GM19328 (cell line): ENCODE results near the gene PEPD.
"Not testable (repeated sequence)": the region's sequence is repeated elsewhere in the genome, so short reads cannot be mapped to it uniquely, and the experiment has no call there.

Experiments used
- ATAC-seq: cut with Tn5 transposase; IDR thresholded peaks from one replicate; pipeline ENCODE4 v1.9.1; 2021; ENCODE audit warnings: mild to moderate bottlenecking, moderate library complexity; ENCODE audit not compliant: unreplicated experiment

PEPD gene

DNA sequence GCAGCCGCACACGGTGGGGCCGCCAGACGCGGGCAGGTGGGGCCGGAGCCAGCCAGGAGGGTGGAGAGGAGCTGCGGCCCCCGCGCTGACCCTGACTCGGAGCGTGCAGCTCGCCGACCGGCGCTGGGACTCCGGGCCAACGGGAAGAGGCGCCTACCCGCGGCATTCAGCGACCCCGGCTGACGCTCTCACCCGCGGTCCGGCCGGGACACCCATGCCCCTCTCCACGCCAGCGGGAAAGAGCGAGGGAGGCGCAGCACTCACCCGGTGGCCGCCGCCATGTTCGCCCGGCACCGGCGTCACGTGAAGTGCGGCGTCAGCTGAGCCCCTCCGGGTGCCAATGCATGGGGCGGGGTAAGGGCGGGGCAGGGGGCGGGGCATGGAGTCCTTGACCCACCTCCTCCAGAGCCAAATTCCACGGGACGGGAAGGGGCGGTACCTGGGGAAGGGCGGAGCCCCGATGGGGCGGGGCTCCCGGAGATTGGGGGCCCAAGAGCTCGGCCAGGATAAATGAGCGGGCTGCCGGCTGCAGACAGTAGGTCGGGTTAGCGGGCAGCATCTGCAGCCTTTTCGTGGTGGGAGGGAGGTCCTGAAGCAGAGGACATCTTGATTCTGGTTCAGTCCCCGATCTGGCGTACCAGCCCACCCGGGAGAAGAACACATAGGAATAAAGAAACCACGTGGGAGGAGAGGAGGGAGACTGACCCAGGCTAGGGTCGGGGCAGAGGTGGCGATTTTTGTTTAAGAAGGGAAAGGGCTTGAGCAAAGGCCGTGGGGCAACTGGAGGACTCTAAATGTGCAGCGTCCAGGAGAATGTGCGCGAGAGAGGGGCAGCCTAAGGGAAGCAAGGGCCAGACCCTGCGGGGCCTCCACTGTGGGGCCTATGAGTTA lies at the start of gene PEPD:
Gene PEPD, minus strand, starts transcription at position 312 of the 891 bp plus-strand sequence. Its CDS starts 31 bp downstream, at position 281.
- ATAC-seq: peak; percentile 95

DNA sequence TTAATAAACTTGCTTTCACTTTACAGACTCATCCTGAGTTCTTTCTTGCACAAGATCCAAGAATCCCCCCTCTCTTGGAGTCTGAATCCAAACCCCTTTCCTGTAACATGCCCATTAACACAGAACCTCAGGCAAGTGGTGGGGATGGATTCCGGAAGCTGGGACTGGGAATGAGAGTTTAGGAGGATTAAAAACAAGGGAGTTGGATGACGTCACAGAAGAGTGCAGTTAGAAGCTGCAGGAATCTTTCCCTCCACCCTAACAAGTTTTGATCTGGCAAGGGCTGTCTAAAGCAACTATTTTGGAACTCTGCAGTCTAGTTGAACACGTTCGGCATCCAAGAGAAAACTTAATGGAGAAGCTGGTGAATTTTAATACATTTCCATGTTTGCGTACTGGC lies 48.2 kb upstream of the PEPD start:
- ATAC-seq: no peak

DNA sequence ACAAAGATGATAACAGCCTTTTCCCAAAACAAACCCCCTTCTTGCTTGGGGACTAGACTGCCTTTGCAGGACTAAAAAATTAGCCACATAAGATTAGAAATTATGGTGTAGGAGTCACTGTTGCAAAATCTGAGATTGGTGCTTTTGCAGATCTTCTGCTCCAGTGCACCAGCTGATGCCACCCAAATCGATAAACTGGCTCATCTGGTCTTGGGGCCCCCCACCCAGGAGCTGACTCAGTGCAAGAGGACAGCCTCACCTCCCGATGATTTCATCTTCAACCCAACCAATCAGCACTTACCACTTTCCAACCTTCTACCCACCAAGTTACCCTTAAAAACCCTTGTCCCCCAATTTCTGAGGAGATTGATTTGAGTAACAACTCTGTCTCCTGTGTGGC lies 47.1 kb upstream of the PEPD start:
- ATAC-seq: no peak

DNA sequence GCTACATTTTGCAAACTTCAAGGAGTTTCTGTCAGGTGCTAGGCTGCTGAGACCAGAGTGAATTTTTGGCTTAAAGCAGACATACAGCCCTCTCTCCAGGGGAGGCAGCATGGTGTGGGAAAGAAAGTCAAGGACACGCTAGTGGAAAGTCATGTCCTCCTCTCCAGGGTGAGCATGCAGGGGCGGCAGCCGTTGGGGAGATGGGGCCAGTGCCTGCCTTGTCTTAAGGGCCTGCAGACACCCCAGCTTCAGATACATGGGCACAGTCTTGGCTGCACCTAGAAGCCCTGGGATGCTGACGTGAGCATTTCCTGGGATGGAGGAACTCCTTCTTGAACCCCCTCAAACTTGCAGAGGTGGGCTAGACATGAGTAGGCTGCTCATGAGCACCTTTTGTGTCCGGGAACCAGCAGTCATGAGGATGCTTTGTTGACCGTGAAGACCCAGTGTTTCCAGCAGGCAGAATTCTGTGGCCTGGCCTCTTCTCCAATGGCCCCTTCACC lies 43.3 kb upstream of the PEPD start:
- no peak for ATAC-seq

DNA sequence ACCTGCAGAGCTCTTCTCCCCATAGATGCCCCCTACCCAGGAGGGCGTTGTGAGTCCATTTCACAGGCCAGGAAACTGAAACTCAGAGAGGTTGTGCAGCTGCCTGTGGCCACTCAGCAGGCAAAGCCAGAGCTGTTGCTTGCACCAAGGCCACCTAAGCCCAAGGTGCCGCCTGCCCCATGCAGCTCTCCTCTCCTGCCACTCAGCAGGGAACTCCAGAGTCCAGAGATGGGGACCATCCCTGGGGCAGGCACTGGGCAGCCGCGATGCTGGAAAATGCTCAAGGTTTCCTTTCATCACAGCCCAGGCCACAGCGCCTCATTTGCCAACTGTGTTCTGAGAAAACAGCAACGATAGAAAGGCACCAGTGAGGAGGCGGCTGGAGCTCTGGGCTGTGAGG lies 41.0 kb upstream of the PEPD start:
- no peak for ATAC-seq

DNA sequence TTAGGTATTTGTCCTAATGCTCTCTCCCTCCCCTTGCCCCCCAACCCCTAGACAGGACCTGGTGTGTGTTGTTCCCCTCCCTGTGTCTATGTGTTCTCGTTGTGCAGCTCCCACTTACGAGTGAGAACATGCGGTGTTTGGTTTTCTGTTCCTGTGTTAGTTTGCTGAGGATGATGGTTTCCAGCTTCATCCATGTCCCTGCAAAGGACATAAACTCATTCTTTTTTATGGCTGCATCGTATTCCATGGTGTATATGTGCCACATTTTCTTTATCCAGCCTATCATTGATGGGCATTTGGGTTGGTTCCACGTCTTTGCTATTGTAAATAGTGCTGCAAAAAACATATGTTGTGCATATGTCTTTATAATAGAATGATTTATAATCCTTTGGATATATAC lies 40.1 kb upstream of the PEPD start:
- not testable (repeated sequence) for ATAC-seq

DNA sequence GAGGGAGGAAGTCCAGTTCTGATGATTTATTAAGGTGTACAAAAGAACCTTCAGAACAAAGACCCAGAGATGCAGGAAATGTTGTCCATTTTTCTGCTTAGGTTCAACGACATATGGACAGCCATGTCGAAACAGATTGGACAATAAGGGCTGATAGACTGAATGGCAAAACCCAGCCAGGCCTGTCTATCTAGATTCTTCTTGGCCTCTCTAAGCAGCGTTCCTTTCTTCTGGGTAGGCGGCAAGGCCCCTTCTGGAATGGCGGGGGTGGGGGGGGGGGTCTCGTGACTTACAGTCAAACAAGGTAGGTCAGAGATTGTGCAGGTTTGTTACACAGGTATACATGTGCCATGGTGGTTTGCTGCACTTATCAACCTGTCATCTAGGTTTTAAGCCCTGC lies 39.7 kb upstream of the PEPD start:
- ATAC-seq: no peak

DNA sequence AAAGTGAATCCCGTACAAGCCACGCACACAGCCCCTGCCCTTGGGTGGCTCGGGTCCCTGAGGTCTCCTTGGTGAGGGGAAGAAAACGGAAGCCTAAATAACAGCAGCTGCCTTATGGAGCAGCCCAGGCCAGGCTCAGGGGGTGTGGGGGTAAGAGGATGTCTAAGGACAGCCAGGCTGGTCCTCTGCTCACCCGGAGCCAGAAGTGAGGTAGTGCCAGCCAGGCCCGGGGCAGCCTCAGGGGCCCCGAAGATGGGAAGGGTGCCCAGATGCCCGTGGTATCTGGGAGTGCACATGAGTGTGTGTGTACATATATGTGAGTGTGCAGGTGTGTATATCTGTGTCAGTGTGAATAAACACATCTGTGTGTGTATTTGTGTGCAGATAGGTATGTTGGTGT lies 38.4 kb upstream of the PEPD start:
- no peak for ATAC-seq

DNA sequence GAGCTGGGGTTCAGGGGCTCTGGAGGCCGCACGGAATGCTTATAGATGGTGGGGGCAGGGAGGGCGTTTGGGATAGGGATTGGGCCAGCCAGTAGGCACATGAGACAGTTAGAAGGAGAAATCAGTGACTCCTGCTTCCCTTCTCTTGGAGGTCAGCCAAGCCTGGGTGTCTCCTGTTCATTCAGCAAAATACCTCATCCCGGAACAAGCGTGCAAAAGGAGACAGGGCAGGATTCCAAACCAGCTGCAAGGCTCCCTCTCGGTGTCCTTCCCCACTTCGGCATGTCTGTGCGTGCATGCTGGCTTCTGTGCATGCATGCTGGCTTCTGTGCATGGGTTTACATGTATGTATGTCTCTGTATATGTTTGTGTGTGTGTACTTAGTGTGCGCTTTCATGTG lies 37.3 kb upstream of the PEPD start:
- ATAC-seq: no peak

DNA sequence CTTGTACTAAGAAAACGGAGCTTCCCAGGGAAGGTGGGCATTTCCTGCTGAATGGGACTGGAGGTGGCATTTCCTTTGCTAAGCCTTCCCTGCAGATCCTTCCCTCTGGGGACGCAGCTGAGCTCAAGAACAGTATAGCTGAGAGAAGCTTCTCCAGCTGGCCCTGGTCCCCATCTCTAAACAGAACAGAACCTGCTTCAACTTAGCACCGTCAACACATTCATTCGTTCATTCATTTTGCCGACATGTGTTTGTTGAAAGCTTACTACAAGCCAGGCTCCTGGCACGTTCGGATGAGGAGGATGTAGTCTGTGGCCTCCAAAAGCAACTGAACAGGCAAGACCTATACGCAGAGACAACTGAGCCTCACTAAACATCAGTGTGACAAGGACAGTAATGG lies 36.6 kb upstream of the PEPD start:
- ATAC-seq: no peak

DNA sequence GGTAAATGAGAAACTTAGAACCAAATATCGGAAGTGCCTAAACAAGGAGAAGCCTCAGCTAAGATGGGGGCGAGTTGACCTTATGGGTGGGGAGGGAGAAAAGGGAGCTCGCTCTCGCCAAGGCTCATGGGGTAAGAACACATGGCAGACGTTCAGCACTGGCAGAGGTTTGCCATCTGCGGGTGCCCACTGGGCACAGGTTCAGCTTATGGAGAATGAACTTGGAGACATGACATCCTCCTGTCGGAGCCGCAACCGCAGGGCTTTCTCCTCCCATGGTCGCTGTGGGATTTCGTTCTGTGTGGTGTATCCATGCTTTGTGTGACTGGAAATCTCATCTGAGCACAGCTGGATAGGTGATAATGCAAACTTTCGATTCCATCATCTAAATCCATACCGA lies 36.1 kb upstream of the PEPD start:
- ATAC-seq: no peak

DNA sequence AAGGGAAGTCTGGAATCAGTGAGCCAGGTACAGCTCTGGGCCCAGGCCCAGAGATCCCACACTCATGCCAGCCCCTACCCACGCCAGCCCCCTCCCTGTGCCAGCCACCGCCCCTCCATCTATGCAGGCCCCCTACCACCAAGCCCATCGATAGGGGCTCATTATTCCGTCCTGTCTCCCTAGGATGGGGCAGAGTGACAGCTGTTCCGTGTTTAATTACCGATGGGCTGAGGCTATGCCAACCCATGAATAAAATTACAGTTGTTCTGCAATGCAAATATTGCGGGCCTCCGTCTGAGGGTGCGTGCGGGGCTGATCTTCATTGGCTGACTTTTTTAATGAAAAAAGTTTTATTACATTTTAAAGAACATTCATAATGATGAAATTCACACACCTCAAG lies 35.6 kb upstream of the PEPD start:
- no peak for ATAC-seq

DNA sequence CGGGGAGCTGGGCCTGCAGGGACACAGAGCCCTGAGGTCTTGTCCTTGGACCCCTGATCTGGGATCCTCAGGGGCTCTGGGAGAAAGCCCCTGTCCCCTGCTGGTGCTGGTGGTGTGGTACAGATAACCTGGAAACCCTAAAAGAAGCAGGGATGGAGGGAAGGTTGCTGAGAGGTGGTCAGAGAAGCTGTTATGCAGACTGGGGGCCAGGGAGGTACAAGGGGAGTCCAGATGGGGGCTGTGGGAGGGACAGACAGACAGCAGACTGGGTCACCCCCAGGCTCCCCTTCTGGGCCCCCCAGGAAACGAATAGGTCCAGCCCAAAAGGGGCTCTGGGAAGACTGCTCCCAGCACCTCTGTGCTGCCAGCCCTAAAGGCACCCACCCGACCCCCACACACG lies 34.7 kb upstream of the PEPD start:
- ATAC-seq: no peak

DNA sequence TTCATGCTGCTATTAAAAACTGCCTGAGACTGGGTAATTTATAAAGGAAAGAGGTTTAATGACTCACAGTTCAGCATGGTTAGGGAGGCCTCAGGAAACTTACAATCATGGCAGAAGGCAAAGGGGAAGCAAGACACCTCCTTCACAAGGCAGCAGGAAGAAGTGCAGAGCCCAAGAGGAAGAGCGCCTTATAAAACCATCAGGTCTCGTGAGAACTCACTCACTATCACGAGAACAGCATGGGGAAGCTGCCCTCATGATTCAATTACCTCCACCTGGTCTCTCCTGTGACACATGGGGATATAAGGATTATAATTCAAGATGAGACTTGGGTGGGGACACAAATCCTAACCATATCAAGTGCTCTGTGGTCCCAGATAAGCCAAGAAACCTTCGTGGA lies 34.1 kb upstream of the PEPD start:
- not testable (repeated sequence) for ATAC-seq

DNA sequence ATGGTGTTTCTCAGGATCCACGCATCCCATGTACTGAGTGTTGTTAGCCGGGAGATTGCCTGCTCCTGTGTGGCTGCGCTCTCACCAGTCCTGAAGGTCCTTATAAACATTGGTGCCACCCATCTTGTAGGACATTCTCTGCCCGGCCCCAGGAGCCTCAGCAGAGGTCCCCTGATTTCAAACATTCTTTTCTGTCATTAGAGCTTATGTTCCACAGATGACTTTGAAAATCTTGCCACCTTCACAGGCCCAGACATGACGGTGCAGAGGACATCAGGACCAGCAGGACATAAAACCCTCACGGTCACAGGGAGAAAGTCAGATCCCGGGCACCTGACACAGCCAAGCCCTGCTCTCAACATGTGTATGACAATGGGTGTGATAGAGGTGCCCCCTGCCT lies 33.2 kb upstream of the PEPD start:
- ATAC-seq: no peak

DNA sequence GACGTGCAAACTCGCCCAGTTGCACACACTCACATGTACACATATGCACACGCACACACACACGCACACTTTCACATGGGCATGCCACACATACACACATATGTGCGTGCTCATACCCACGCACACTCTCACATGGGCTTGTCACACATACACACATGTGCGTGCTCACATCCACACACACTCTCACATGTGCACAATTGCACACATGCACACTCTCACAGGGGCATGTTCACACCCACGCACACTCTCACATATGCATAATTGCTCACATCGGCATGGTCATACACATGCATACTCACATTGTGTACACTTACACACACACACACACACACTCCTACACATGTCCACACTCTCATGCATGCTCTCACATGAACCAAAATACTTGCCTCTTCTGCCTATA lies 32.8 kb upstream of the PEPD start:
- ATAC-seq: no peak

DNA sequence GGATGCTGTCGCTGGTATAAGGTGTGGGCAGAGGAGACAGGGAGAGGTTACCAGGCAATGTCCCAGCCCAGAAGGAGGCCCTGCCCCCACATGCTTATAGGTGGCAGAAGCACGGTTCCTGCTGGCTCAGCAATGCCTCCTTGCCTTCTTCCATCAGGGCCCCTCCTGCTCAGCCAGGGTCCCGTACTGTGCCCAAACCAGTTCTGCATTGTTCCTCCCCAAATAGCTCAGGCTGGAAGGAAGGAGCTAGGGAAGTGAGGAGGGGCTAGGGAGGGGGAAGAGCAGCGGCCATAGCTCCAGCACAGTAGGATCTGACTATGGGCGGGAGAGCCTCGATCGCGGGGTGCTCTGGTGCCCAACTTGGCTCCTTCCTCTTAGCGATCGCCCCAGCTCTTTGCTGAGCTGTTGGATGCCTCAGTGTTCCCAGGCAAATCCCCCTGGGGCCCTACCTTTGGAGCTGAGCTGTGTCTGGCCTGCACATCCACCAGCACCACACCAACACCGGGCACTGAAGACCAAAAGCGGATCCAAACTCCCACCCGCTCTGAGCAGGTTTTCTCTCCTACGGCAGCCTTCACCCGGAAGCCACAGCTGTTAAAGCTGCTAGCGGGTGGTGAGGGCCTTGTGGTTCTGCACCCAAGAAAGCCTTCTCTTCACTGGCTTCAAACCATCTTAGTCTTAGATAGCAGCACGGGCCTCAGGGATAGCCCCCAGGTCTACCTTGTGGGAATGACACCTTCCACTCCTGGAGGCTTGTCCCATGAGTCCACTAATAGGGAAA lies 32.1 kb upstream of the PEPD start:
- ATAC-seq: no peak

DNA sequence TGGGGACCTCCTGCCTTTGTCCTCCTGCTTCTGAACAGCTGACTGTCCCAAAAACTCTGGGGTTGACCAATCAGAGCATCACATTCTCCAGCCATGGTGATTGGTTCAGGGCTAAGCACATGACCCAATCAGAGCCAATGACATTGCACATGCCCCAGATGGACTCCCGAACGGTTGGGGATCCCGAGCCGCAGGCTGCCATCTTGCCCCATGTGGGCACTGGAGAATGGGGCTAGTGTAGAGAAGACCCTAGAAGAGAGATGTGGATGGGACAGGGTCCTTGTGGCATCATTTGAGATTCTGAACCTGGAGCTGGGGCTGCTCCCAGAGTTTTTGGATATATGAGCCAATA lies 31.3 kb upstream of the PEPD start:
- no peak for ATAC-seq

DNA sequence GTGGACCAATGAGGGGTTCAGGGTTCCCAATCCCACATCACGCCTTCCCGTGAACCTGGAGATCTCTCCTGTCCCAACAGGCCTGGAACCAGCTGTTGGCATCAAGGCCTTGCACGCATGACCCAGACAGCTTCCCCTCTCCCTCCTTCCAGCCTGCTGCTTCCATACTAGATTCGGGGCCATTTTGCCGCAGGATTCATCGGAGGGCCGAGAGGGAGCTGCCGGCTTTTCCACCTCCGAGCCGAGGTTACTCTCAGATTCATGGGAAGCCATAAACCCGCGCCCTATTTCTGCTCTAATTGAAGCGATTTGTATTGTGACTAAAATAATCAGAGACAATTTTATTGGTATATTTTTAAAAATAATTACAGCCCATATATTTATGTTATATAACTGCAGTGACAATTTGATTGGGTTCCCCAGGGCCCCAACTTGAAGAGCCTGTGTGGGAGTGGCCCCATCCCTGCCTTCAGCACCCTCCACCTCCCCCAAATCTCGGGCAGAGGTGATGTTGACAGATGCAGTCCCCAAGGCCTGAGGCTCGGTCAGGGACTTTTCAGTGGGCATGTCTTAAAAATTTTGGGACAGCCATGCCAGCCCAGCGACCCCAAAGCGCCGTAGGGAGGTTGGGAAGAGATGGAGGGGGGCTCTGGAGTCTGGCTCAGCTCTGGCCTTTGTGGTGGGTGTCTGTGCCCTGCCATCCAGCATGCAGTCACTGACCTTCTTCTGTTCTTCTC lies 30.8 kb upstream of the PEPD start:
- no peak for ATAC-seq

DNA sequence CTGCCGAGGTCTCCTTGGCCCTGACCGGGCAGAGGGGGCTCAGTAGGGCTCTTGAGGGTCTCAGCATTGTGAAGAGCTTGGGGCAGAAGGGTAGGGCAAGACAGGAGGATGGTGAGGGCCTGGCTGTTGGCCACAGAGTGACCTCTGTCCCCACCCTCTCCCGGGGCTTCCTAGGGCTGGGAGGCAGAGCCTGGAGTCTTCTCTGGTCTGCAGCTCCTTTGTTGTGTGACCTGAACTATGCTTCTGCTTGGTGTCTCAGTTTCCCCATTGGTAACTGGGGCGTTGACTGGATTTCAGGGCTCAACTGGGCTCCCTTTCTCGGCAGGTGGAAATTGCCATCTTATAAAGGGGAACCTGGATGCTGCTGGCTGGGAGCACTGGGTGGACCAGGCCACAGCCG lies 30.1 kb upstream of the PEPD start:
- ATAC-seq: no peak

DNA sequence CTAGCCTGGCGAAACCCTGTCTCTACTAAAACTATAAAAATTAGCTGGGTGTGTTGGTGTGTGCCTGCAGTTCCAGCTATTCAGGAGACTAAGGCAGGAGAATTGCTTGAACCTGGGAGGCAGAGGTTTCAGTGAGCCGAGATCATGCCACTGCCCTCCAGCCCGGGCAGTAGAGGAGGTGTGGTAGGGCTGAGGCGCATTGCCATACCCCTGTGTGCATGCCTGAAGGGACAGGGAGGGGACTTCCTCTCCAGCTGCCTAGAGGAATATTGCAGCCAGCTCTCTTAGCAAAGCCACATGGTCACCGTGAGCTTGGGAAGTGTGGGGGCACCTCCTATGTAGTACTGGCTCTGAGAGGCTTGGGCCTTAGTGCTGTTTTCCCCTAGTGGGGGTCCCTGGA lies 29.2 kb upstream of the PEPD start:
- ATAC-seq: no peak
